ENCODE results near the gene GOLM1.

GOLM1 gene

DNA sequence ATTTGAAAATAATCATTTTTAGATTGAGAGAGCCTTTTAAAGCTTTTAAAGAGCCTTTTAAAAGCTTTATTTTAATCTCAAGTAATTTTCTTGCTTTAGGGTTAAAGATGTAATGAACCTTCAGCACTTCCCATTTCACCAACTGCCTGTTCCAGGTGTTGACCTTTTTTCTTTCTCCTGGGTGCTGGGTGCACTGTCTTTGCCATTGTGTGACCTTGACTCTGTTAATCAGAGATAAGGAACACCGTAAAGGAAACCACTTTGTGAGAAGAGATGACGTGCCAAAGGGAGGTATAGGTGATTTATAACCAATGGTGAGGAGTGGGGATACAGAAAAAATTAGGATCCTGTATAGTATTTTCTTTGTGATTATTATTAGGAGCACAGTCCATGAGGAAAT, 90.2 kb downstream of the GOLM1 start:
- no peak for DNase-seq (ENCODE audit: low read depth)
- no peak overlapping the region for H3K4me3 ChIP-seq (ENCODE audit: low read depth, low read length)

DNA sequence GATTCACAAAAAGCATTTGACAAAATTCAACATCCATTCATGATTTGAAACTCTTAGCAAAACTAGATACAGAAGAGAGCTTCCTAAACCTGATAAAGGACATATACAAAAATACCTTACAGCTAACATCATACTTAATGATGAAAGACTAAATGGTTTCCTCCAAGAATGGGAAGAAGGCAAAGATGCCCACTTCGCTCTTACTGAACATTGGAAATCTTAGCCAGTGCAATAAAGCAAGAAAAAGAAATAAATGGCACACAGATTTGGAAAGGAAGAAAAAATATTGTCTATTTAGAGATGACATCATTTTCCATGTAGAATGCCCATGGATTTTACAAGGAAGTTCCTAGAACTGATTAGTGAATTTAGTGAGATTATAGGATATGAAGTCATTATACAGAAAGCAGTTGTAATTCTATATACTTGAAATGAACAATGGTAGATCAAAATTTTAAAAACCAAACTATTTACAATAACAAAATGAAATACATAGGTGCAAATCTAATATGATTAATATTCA, 94.0 kb downstream of the GOLM1 start:
- H3K4me3 ChIP-seq (ENCODE audit: low read depth, low read length), result no peak overlapping the region
- no peak for DNase-seq (ENCODE audit: low read depth)

- no peak overlapping the region for H3K4me3 ChIP-seq (ENCODE audit: low read depth, low read length)
- DNase-seq (ENCODE audit: low read depth), result no peak
Measured at GRCh38 chr9:85995599-85995998, 103.8 kb downstream of the GOLM1 start.

DNA sequence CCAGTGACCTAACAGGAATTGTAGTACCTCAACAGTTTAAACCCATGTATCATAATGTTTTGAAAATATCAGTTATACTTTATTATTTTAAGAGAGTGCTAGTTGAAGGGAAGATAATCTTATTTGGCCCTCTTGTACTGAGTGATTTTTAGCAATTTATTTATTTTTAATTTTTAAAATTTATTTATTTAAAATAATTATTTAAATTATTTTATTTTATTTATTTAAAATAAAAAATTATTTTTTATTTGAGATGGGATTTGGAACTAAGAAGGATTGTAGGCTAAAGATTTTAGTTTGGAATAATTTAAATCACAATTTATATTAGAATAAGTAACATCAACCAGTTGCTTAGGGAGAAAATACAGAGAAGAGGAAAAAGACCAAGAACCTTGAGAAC, 104.3 kb downstream of the GOLM1 start:
- H3K4me3 ChIP-seq (ENCODE audit: low read depth, low read length), result no peak overlapping the region
- DNase-seq (ENCODE audit: low read depth), result no peak

DNA sequence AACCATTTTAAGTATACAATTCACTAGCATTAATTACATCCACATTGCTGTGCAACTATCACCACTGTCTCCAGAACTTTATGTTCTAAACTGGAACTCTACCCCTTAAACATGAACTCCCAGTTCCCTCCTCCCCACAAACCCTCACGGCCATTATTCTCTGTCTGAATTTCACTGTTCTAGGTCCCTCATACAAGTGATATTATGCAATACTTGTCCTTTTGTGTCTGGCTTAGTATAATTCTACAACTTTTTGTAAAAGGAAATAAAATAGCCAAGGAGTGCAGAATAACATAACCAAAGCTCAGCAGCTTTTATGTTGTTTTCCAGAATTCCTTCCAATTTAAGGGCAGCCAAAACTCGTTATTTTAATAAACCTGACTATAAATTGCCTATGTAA, 105.2 kb downstream of the GOLM1 start:
- no peak for DNase-seq (ENCODE audit: low read depth)
- no peak overlapping the region for H3K4me3 ChIP-seq (ENCODE audit: low read depth, low read length)

DNA sequence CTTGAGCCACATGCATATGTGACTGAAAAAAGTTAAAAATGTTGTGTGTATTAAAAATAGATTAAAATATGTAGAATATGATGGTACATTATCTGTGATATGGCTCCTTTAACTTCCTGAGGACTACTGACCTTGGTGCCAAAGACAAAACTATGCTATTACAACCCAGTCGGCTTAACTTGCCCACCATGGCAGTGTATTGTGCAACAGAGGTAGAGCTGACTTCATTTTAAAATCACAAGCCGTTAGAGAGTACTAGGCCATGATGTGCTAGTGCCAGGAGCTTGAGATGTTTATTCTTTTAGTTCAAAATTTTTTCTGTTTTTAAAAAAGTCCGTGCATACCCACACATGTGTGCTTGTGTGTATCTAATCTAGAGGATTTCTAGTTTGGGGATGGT, 112.1 kb downstream of the GOLM1 start:
- H3K4me3 ChIP-seq (ENCODE audit: low read depth, low read length), result no peak overlapping the region
- DNase-seq (ENCODE audit: low read depth), result no peak

- DNase-seq (ENCODE audit: low read depth), result no peak
Measured at GRCh38 chr9:85984457-85984856, 114.9 kb downstream of the GOLM1 start.

DNA sequence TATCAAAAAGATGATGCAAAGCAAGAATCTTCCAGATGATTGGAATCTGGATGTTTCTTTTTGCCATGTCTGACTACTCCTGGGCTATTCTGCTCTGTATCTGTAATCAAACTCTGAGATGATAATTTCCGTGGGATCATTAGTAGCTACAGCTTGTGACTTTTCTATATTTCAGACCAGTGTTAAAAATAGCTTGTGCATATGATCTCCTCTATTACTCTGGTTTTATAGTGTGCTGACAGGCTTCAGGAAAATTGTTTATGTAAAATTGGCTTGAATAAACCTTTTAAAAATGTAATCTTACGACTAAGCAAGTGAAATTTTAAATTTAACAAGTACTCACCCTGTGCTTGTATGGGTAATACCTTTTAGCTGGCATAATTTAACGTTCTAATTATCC, 118.0 kb downstream of the GOLM1 start:
- H3K4me3 ChIP-seq (ENCODE audit: low read depth, low read length), result no peak overlapping the region
- no peak for DNase-seq (ENCODE audit: low read depth)

More at GRCh38 chr9:85984457-85984856, 114.9 kb downstream of the GOLM1 start:
- H3K4me3 ChIP-seq (ENCODE audit: low read depth, low read length), result no peak overlapping the region

DNA sequence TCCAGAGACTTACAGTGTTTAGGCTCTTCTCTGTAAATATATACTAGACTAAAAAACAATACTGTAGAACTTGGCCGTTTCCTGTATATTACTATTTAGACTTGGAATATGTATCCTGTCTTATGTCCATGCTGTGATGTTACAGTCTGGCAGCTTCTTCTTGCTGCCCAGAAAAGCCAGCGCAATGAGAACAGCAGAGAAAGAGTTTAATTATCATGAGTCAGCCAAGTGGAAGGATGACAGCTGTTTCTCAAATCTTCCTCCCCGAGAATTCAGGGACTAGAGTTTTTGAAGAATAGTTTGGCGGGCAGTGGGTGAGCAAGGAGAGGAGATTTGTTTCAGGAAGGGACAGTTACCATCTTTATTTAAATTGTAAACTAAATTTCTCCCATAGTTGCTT, 120.9 kb downstream of the GOLM1 start:
- no peak for DNase-seq (ENCODE audit: low read depth)
- H3K4me3 ChIP-seq (ENCODE audit: low read depth, low read length), result no peak overlapping the region

Measured in skeletal muscle cell (primary cell).